Measurements from ENCODE around the gene P2RX7.

DNA sequence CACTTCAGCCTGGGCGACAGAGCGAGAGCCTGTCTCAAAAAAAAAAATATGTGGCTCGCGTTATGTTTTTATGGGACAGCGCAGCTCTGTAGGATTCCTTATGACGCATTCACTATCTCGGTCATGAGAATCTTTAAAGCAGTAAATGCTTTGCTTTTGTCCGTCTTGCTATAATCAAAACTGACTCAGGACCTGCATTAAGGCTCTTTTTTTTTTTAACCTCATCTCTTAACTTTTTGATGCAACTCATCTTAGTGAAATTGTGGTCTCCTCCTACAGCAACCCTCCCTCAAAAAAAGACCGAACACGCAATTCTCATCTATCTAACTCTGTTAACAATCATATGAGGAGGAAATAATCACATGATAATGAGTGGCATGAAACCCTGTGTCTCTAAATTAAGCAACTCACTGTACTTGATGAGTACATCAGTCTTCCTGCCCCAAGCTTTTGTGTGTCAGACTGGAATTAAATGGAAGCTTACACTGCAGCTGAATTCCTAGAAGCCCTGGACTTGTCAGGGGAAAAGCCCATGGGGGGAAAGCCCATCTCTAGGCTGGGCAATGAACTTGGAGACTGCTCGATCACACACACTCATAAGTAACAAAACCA, 81.6 kb downstream of the P2RX7 start:
- TF ChIP-seq, protein P1, sequence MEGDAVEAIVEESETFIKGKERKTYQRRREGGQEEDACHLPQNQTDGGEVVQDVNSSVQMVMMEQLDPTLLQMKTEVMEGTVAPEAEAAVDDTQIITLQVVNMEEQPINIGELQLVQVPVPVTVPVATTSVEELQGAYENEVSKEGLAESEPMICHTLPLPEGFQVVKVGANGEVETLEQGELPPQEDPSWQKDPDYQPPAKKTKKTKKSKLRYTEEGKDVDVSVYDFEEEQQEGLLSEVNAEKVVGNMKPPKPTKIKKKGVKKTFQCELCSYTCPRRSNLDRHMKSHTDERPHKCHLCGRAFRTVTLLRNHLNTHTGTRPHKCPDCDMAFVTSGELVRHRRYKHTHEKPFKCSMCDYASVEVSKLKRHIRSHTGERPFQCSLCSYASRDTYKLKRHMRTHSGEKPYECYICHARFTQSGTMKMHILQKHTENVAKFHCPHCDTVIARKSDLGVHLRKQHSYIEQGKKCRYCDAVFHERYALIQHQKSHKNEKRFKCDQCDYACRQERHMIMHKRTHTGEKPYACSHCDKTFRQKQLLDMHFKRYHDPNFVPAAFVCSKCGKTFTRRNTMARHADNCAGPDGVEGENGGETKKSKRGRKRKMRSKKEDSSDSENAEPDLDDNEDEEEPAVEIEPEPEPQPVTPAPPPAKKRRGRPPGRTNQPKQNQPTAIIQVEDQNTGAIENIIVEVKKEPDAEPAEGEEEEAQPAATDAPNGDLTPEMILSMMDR (conservative IDR thresholded peaks at IDR 0.05; ENCODE audit: low read depth, low read length): no peak
- TF ChIP-seq EZH2 (IDR thresholded peaks at IDR 0.05; ENCODE audit: borderline replicate concordance, low read depth, low read length, poor library complexity, severe bottlenecking): no peak

All from A673 (cell line).